ENCODE results near the gene REV3L. TPM values are rescaled to one million over a fixed set of nuclear protein-coding genes. Genes with fewer than 3 reads are reported as not detected.

REV3L gene
- polyA plus RNA-seq, 1 of the 3 experiments (the other 2 are of a cell fraction) = 7.3 TPM

GRCh38 chr6:111411046-111411445 is 72.0 kb downstream of the REV3L start:
- H3K79me2 ChIP-seq (ENCODE audit: insufficient read depth) = peaks cover 7% of the 10 kb centered on the region; the same call in 1 of the 2 replicates
- POLR2A ChIA-PET = no interaction called here
- no peak overlapping the region for H3K4me2 ChIP-seq
- H3K9ac ChIP-seq = no peak overlapping the region
- CTCF ChIA-PET = no interaction called here
- H3K4me3 ChIP-seq (ENCODE audit: low read depth in 2 of 2, low read length in 1 of 2) = no peak overlapping the region
- no peak for DNase-seq
- H3K9me2 ChIP-seq = no peaks in the 10 kb centered on the region
- peaks cover 44 to 53% of the 10 kb centered on the region in 2 experiments for H3K36me3 ChIP-seq (replicated peaks in 1 of 2; ENCODE audit: control insufficient read depth in 1 of 2, insufficient read depth in 2 of 2, low read length in 1 of 2)
- no peaks in the 10 kb centered on the region for H4K20me1 ChIP-seq (ENCODE audit: insufficient read depth)
- no peak overlapping the region for H3K27ac ChIP-seq (ENCODE audit: low read depth in 2 of 2, low read length in 1 of 2)
- H2AFZ ChIP-seq (ENCODE audit: low read depth) = no peak overlapping the region
- WGBS (ENCODE audit: low lambda C conversion rate) = 99% methylated on average over 4 of the region's 4 CpGs
- no peaks in the 10 kb centered on the region for H3K27me3 ChIP-seq (ENCODE audit: insufficient read depth)
- H3K9me3 ChIP-seq = no peaks in the 10 kb centered on the region
- TF ChIP-seq USF2 (IDR thresholded peaks at IDR 0.05; ENCODE audit: borderline replicate concordance, low read depth, low read length) = no peak
- no peak for TF ChIP-seq EZH2phosphoT487 (IDR thresholded peaks at IDR 0.05; ENCODE audit: borderline replicate concordance, low read depth)
- TF ChIP-seq FOXJ3 (CRISPR knock-in tag; IDR thresholded peaks at IDR 0.05) = no peak
- TF ChIP-seq, protein P1, sequence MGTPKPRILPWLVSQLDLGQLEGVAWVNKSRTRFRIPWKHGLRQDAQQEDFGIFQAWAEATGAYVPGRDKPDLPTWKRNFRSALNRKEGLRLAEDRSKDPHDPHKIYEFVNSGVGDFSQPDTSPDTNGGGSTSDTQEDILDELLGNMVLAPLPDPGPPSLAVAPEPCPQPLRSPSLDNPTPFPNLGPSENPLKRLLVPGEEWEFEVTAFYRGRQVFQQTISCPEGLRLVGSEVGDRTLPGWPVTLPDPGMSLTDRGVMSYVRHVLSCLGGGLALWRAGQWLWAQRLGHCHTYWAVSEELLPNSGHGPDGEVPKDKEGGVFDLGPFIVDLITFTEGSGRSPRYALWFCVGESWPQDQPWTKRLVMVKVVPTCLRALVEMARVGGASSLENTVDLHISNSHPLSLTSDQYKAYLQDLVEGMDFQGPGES (IDR thresholded peaks at IDR 0.05; ENCODE audit: low read depth, low read length) = no peak
- TF ChIP-seq ELF1 (IDR thresholded peaks at IDR 0.05) = no peak
- no peak for TF ChIP-seq MXI1 (IDR thresholded peaks at IDR 0.05; ENCODE audit: low read depth, low read length)
- no peak for TF ChIP-seq GABPA (IDR thresholded peaks at IDR 0.05; ENCODE audit: low read depth)
- TF ChIP-seq TEAD4 (IDR thresholded peaks at IDR 0.05; ENCODE audit: borderline replicate concordance, insufficient read depth) = no peak
- TF ChIP-seq, protein P2, sequence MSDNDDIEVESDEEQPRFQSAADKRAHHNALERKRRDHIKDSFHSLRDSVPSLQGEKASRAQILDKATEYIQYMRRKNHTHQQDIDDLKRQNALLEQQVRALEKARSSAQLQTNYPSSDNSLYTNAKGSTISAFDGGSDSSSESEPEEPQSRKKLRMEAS (IDR thresholded peaks at IDR 0.05; ENCODE audit: low read depth) = no peak
- TF ChIP-seq FOXM1 (IDR thresholded peaks at IDR 0.05; ENCODE audit: low read depth) = no peak
- no peak for TF ChIP-seq REST (IDR thresholded peaks at IDR 0.05; ENCODE audit: low read depth, low read length)
- TF ChIP-seq FOSL2 (IDR thresholded peaks at IDR 0.05; ENCODE audit: borderline replicate concordance, low read depth) = no peak
- peaks cover 0 to 6% of the 10 kb centered on the region in 2 experiments; a peak in 2 of 4 replicates for H3K4me1 ChIP-seq (ENCODE audit: control insufficient read depth in 1 of 2, insufficient read depth in 2 of 2, low read depth in 1 of 2, low read length in 1 of 2)
- no peaks in the 10 kb centered on the region for H3F3A ChIP-seq (replicated peaks; ENCODE audit: insufficient read depth)
